ENCODE measurements around the gene GPR39.

GPR39 gene

GRCh38 chr2:132414081-132414480 lies 2.5 kb upstream of the GPR39 start:
- no peak for DNase-seq (ENCODE audit: low read depth)

- DNase-seq (ENCODE audit: low read depth): no peak
These were observed 1.2 kb upstream of the GPR39 start for GRCh38 chr2:132415256-132415914.

GRCh38 chr2:132415915-132416722 lies 486 bp upstream of the GPR39 start:
- no peak for DNase-seq (ENCODE audit: low read depth)

- no peak for DNase-seq (ENCODE audit: low read depth)
These were observed 928 bp downstream of the GPR39 start for GRCh38 chr2:132417430-132418035.

GRCh38 chr2:132419235-132419634 lies 2.6 kb downstream of the GPR39 start:
- no peak for DNase-seq (ENCODE audit: low read depth)

GRCh38 chr2:132419941-132420340 lies 3.3 kb downstream of the GPR39 start:
- no peak for DNase-seq (ENCODE audit: low read depth)

- no peak for DNase-seq (ENCODE audit: low read depth)
These were observed 4.5 kb downstream of the GPR39 start for GRCh38 chr2:132420816-132421805.

GRCh38 chr2:132422736-132423135 lies 6.1 kb downstream of the GPR39 start:
- no peak for DNase-seq (ENCODE audit: low read depth)

- DNase-seq (ENCODE audit: low read depth): no peak
These were observed 8.0 kb downstream of the GPR39 start for GRCh38 chr2:132424526-132425121.

GRCh38 chr2:132426033-132426432 lies 9.4 kb downstream of the GPR39 start:
- DNase-seq (ENCODE audit: low read depth): no peak

GRCh38 chr2:132426656-132427055 lies 10.1 kb downstream of the GPR39 start:
- DNase-seq (ENCODE audit: low read depth): no peak

GRCh38 chr2:132429351-132429750 lies 12.7 kb downstream of the GPR39 start:
- no peak for DNase-seq (ENCODE audit: low read depth)

- no peak for DNase-seq (ENCODE audit: low read depth)
These were observed 13.5 kb downstream of the GPR39 start for GRCh38 chr2:132429941-132430573.

GRCh38 chr2:132430895-132431294 lies 14.3 kb downstream of the GPR39 start:
- no peak for DNase-seq (ENCODE audit: low read depth)

- no peak for DNase-seq (ENCODE audit: low read depth)
These were observed 21.5 kb downstream of the GPR39 start for GRCh38 chr2:132437852-132438669.

- no peak for DNase-seq (ENCODE audit: low read depth)
These were observed 22.1 kb downstream of the GPR39 start for GRCh38 chr2:132438691-132439090.

GRCh38 chr2:132439703-132440398 lies 23.2 kb downstream of the GPR39 start:
- DNase-seq (ENCODE audit: low read depth): no peak

- DNase-seq (ENCODE audit: low read depth): no peak
These were observed 24.4 kb downstream of the GPR39 start for GRCh38 chr2:132441051-132441450.

GRCh38 chr2:132442278-132442677 lies 25.7 kb downstream of the GPR39 start:
- DNase-seq (ENCODE audit: low read depth): no peak

GRCh38 chr2:132443106-132443505 lies 26.5 kb downstream of the GPR39 start:
- DNase-seq (ENCODE audit: low read depth): no peak
